ENCODE data around the gene WDR36.

Gene WDR36

GRCh38 chr5:111173476-111173875 is 81.3 kb downstream of the WDR36 start:
- TF ChIP-seq ZFX (IDR thresholded peaks at IDR 0.05; ENCODE audit: borderline replicate concordance) (no peak), CTCF (IDR thresholded peaks at IDR 0.05) (no peak)
- no peak overlapping the region for H3K27ac ChIP-seq
